ENCODE measurements around the gene PLPP4. TPM values are rescaled to one million over a fixed set of nuclear protein-coding genes. Genes with fewer than 3 reads are reported as not detected.

The PLPP4 gene
- polyA plus RNA-seq, 6 donors from 2014 or later = not detected

DNA sequence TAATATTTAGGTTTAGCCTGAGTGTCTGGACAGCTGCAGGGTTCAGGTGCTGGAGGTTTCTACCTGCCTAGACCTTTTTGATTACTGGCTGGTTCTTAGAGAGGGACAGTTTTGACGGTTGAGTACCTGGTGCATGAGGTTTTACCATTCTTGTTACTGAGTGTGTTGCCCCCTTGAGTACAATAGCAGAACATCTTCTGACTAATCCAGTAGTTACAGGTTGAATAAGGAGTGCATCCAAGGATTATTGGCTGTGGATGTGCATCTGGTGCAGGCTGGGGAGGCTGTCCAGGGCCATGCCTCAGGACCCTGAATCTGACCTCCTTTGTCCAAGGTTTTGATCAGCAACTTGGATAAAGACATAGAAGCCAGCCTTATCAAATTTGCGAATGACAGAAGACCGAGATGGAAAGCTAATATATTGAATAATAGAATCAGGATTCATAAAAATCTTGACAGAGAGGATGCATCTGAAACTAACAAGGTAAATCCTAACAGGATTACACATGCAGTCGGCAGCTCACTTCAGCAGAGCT, 23.1 kb downstream of the PLPP4 start:
- peaks cover 4 to 17% (median 15%) of the 10 kb centered on the region in 3 donors for H3K27me3 Mint-ChIP-seq
- H3K27ac Mint-ChIP-seq = no peak overlapping the region
- no peak for DNase-seq
- peaks cover 0 to 7% of the 10 kb centered on the region in 2 donors for H3K36me3 Mint-ChIP-seq
- no peak overlapping the region for H3K4me3 Mint-ChIP-seq
- no peaks in the 10 kb centered on the region for H3K4me1 Mint-ChIP-seq
- H3K9me3 Mint-ChIP-seq = peaks cover 0 to 16% (median 12%) of the 10 kb centered on the region in 7 donors
- ATAC-seq (ENCODE audit: low read depth in 2 of 2) = no peak

DNA sequence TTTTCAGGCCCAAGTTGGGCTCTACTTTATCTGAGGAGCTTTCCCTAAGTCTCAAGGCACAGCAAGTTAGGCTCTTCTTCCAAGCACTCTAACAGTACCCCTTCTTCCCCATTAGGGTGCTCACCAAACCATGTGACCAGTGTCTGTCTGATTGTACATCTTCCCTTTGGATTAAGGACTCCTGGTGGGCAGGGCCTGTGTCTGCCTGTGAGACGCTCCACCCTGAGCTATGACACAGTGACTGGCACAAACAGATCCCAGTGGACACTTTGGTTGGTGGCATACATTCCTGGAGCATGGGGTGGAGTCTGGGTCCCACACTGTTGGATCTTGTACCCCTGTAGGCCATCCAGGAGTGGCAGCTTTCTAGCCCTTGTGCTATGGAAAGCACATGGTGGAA, 23.8 kb downstream of the PLPP4 start:
- Mint-ChIP-seq H3K4me3 (no peak overlapping the region), H3K27me3 (peaks cover 4 to 17% (median 15%) of the 10 kb centered on the region in 3 donors), H3K27ac (no peak overlapping the region), H3K9me3 (peaks cover 0 to 16% (median 12%) of the 10 kb centered on the region in 7 donors), H3K36me3 (peaks cover 0 to 7% of the 10 kb centered on the region in 2 donors), H3K4me1 (no peaks in the 10 kb centered on the region)
- DNase-seq = no peak
- no peak for ATAC-seq (ENCODE audit: low read depth in 2 of 2)

DNA sequence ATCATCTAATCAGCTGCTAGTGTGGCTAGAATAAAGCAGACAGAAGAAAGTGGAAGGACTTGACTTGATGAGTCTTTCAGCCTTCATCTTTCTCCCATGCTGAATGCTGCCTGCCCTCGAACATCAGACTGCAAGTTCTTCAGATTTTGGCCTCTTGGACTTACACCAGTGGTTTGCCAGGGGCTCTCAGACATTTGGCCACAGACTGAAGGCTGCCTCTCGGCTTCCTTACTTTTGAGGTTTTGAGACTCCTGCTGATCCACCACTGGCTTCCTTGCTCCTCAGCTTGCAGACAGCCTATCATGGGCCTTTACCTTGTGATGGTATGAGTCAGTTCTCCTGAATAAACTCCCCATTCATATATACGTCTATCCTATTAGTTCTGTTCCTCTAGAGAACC, 26.0 kb downstream of the PLPP4 start:
- DNase-seq (no peak), ATAC-seq (ENCODE audit: low read depth in 2 of 2) (no peak)
- Mint-ChIP-seq H3K4me1 (no peaks in the 10 kb centered on the region), H3K36me3 (peaks cover 0 to 7% of the 10 kb centered on the region in 2 donors), H3K27ac (no peak overlapping the region), H3K27me3 (peaks cover 4 to 17% (median 10%) of the 10 kb centered on the region in 3 donors), H3K9me3 (peaks cover 0 to 16% (median 12%) of the 10 kb centered on the region in 7 donors), H3K4me3 (peak overlapping the region in 1 of 8 donors; percentile 22)

DNA sequence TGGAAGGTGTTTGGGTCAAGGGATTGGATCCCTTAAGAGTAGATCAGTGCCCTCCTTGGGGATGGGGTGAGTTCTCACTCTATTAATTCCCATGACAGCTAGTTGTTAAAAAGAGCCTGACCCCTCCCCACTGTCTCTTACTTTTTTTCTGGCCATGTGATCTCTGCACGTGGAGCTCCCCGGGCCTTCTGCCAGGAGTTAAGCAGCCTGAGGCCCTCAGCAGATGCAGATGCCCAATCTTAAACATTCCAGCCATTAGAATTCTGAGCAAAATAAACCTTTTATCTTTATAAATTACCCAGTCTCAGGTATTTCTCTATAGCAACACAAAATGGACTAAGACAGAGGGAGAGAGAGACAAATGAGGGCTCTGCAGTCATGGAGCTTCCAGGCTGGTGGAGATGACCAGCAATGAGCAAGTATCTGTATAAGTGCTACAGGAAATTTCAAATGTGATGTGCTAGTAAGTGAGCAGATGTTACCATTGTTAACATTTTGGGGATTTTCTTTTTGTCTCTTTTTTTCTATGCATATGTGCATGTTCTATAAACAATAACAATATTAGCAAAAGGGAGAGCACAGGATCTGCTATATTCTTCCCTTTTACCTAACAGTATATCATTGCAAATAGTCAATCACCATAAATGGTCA, 26.7 kb downstream of the PLPP4 start:
- DNase-seq = no peak
- H3K27me3 Mint-ChIP-seq = peaks cover 5 to 17% (median 10%) of the 10 kb centered on the region in 3 donors
- peaks cover 0 to 7% of the 10 kb centered on the region in 2 donors for H3K36me3 Mint-ChIP-seq
- peak overlapping the region in 1 of 8 donors; percentile 77 for H3K4me3 Mint-ChIP-seq
- H3K27ac Mint-ChIP-seq = no peak overlapping the region
- H3K4me1 Mint-ChIP-seq = no peaks in the 10 kb centered on the region
- peaks cover 0 to 16% (median 12%) of the 10 kb centered on the region in 7 donors for H3K9me3 Mint-ChIP-seq
- no peak for ATAC-seq (ENCODE audit: low read depth in 2 of 2)

DNA sequence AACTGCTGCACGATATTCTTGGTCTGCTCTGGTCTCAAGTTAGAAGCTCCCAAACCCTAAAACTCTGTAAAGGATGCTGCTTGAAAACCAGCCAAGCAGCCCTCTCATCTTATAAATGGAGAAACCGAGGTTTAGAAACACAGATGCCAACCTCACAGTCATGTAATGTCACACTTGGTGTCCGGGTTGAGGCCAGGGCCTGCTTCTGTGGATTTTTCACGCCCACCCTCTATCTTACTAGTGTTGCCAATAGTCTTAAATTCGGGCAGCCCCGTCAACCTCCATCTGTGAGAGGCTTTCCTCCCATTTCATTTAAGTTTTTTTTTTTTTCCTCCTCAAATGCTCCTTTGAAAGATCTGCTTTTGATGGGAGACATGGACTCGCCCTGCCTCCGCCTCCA, 28.9 kb downstream of the PLPP4 start:
- Mint-ChIP-seq H3K4me3 (no peak overlapping the region), H3K36me3 (peaks cover 0 to 7% of the 10 kb centered on the region in 2 donors), H3K27me3 (peaks cover under 1 to 9% (median 4%) of the 10 kb centered on the region in 3 donors), H3K9me3 (peaks cover 0 to 15% (median 11%) of the 10 kb centered on the region in 7 donors), H3K4me1 (no peaks in the 10 kb centered on the region), H3K27ac (no peak overlapping the region)
- ATAC-seq (ENCODE audit: low read depth in 2 of 2) = no peak
- no peak for DNase-seq

DNA sequence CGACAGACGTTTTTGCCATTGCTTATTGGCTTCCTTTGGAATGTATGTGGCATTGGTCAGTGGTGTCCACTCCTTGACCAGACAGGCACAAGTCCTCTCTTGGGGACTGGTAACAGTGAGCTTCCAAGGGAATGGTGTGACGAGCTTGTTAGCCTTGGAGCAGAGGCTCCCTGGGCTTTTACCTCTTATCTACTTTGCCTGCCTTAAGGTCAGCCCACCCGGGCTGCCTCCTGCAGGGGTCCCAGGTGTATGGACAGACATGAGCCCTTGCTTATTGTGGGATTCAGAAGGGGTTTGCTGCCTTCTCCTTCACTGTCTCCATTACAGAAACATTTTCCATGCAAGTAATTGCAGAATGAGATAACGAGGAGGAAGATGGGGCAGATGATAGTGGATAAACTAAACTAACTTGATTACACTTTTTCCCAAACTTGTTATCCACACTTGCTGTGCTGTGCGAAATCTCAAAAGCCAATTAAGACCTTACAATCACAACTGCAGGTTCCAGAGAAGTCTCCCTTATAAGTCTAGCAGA, 29.7 kb downstream of the PLPP4 start:
- no peak overlapping the region for H3K27ac Mint-ChIP-seq

DNA sequence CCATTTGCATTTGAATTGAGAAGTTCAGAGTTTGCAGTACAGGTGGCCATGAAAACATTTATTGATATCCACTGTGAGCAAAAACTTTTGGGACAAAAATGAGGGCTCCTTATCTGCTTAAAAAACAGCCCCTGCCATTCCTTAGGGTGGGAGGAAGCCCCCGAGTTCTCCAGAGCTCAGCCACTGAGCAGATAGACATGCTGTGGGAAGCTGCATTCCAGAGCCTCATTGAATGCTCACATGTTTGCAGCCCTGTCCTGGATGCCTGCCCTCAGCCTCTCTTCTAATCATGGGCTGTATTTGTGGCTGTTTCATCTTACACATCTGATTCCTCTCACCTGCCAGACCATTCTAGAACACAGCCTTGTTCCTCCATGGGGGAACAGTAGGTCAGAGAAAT, 33.3 kb downstream of the PLPP4 start:
- no peak overlapping the region for H3K27ac Mint-ChIP-seq
- peaks cover 0 to 6% (median 5%) of the 10 kb centered on the region in 3 donors for H3K27me3 Mint-ChIP-seq
- H3K4me1 Mint-ChIP-seq = no peaks in the 10 kb centered on the region
- H3K36me3 Mint-ChIP-seq = no peaks in the 10 kb centered on the region
- no peak for ATAC-seq (ENCODE audit: low read depth in 2 of 2)
- no peak for DNase-seq
- no peak overlapping the region for H3K4me3 Mint-ChIP-seq
- H3K9me3 Mint-ChIP-seq = peaks cover 0 to 1% (median 0%) of the 10 kb centered on the region in 7 donors

More for the DNA sequence above, 29.7 kb downstream of the PLPP4 start:
- ATAC-seq (ENCODE audit: low read depth in 2 of 2) (no peak), DNase-seq (no peak)
- H3K4me3 Mint-ChIP-seq = no peak overlapping the region
- no peaks in the 10 kb centered on the region for H3K4me1 Mint-ChIP-seq
- H3K27me3 Mint-ChIP-seq = peaks cover 0 to 9% (median 0%) of the 10 kb centered on the region in 3 donors
- peaks cover 0 to 7% of the 10 kb centered on the region in 2 donors for H3K36me3 Mint-ChIP-seq
- peaks cover 0 to 13% (median 8%) of the 10 kb centered on the region in 7 donors for H3K9me3 Mint-ChIP-seq

DNA sequence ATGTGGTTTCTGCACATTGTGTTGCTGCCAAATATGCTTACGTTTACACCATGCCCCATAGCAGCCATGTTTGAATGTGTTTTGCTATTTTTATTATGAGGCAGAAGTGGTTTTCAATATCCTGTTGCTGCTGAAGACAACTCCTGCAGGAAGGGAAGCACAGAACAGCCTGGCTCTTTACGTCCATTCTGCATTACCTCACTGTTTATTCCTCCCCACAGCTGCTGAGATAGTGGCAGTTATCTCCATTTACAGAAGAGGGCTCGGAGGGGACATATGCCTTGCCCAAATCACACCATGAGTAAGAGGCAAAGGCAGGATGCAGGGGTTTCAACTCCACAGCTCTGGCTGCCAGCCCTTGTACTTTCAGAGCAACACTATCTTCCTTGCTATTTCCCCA, 35.3 kb downstream of the PLPP4 start:
- H3K4me3 Mint-ChIP-seq = no peak overlapping the region
- peaks cover 0 to 2% (median 0%) of the 10 kb centered on the region in 7 donors for H3K9me3 Mint-ChIP-seq

DNA sequence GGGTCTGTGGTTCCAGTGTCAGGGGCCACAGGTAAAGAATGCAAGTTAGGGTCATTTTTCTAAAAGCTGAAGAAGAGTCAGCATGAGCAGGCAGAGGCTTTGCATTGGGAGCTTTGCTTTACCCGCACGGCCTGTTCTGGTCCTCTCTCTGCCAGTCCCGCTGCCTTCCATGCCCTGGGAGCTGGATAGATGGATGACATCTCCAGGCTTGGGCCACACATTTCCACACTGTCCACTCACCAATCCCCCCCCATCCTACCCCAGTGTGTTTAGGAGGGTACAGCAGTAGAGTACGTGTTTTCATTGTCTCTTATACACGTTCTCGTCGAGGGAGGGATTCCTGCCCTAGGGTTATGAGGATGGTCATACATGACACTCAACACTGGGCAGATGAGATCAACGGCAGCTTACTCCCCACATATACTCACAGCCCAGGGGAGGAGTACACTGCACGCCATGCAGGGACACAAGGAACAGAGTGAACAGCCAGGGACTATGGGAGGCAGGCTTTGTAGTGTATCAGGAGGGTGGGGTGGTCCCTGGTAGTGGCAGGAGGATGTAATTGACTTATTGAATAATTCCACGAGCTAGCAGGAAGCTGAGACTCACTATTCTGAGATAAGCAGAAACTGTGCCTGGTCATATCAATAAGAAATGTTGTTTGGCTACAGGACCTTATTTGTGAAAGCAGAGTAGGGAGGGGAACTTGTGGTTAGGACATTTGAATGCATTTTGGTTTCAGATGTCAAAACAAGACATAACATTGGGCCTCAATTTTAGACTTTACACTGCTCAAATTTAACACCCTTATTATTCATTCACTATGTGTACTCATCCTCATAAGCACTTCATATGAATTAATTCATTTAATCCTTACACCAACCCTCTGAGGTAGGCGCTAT, 36.6 kb downstream of the PLPP4 start:
- Mint-ChIP-seq H3K4me1 (no peaks in the 10 kb centered on the region), H3K9me3 (peaks cover 0 to 2% (median 0%) of the 10 kb centered on the region in 7 donors), H3K4me3 (no peak overlapping the region), H3K27me3 (peaks cover 0 to 6% (median 5%) of the 10 kb centered on the region in 3 donors), H3K27ac (no peak overlapping the region), H3K36me3 (no peaks in the 10 kb centered on the region)
- DNase-seq (no peak), ATAC-seq (ENCODE audit: low read depth in 2 of 2) (no peak)

More for the DNA sequence above, 35.3 kb downstream of the PLPP4 start:
- Mint-ChIP-seq H3K36me3 (no peaks in the 10 kb centered on the region), H3K4me1 (no peaks in the 10 kb centered on the region), H3K27me3 (peaks cover 0 to 6% (median 5%) of the 10 kb centered on the region in 3 donors), H3K27ac (no peak overlapping the region)
- DNase-seq = no peak
- ATAC-seq (ENCODE audit: low read depth in 2 of 2) = no peak

DNA sequence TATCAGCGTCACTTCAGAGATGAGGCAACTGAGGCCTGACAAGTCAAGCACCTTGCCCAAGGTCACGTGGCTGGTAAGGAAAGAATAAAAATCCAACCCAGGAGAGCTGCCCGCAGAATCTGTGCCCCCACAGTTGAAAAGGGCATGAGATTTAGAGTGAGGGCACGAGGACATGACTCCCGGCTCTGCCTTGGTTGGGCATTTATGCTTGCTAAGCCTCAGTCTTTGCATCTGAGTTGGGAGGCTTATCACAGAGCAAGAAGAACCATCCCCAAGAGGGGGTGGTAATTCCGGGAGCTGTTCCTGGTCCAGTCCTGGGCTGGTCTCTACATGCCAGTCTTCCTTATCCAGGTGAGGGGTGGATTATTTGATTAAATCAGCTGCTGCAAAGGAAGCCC, 37.3 kb downstream of the PLPP4 start:
- H3K9me3 Mint-ChIP-seq = peaks cover 0 to 2% (median 0%) of the 10 kb centered on the region in 7 donors
- H3K27ac Mint-ChIP-seq = no peak overlapping the region
- H3K4me1 Mint-ChIP-seq = no peaks in the 10 kb centered on the region
- DNase-seq (no peak), ATAC-seq (ENCODE audit: low read depth in 2 of 2) (no peak)
- H3K4me3 Mint-ChIP-seq = no peak overlapping the region
- peaks cover 0 to 6% (median 0%) of the 10 kb centered on the region in 3 donors for H3K27me3 Mint-ChIP-seq
- no peaks in the 10 kb centered on the region for H3K36me3 Mint-ChIP-seq

DNA sequence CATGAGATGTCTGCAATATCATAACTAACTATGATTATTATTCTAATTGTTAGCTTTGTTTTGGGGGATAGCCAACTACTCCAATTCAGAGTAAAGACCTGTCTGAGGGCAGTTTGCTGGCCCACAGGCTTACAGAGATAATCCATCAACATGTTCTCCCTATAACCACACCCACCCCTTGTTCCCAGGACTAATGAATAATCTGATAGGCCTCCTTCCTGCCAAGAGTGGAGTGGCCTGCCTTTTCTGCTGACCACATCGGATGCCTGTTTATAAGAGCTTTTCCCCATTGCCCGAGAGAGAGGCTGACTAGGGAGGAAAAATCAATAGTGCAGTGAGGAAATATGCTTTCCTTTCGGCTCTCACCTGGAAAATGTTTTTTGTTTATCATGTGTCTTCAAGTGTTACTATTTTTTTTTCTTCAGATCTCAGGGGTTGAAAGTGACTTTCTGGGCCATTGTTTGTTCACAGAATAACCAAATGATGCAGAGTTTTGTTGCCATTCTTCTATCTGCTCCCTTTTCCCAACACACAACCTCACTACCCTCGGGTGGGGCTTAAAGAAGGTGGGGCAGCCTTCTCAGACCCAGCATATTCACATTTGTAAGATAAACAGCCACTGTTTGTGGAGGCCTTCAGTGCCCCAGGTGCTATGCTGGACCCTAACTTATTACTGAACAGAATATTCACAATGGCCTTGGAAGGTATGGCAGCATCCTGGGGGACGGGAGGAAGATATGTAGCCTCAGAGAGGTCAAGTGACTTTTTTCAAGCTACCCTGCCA, 38.4 kb downstream of the PLPP4 start:
- peaks cover 0 to 15% (median 6%) of the 10 kb centered on the region in 3 donors for H3K27me3 Mint-ChIP-seq
- DNase-seq (no peak), ATAC-seq (ENCODE audit: low read depth in 2 of 2) (no peak)
- no peaks in the 10 kb centered on the region for H3K36me3 Mint-ChIP-seq
- H3K4me1 Mint-ChIP-seq = no peaks in the 10 kb centered on the region
- peaks cover 0 to 2% (median 0%) of the 10 kb centered on the region in 7 donors for H3K9me3 Mint-ChIP-seq
- H3K4me3 Mint-ChIP-seq = peak overlapping the region in 1 of 8 donors; percentile 10
- no peak overlapping the region for H3K27ac Mint-ChIP-seq

DNA sequence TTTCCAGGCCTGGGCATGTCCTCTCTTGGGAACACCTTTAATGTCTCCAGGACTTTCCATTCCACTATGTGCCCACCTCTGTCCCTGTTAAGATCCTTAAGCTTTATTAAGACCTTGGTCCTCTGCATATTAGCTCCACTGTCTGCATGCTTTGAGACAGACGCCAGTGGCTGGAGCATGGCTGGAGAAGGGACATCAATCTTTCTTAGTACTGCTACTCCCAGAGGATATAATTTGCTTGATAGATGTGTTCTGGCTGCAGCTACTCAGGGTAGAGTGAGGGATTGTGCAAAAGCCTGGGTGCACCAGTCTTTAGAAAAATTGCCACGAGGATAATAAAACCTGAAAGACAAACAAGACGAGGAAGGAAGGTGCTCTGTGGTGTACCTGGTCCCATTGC, 42.9 kb downstream of the PLPP4 start:
- DNase-seq (no peak), ATAC-seq (ENCODE audit: low read depth in 2 of 2) (no peak)
- Mint-ChIP-seq H3K4me3 (no peak overlapping the region), H3K27ac (no peak overlapping the region), H3K27me3 (peaks cover 5 to 8% (median 6%) of the 10 kb centered on the region in 3 donors), H3K9me3 (peaks cover 0 to 13% (median 2%) of the 10 kb centered on the region in 7 donors), H3K36me3 (no peaks in the 10 kb centered on the region), H3K4me1 (no peaks in the 10 kb centered on the region)
